UCSD-AML1 (cell line): ENCODE data around the gene TGFB2.

Experiments used
- DNase-seq: peaks from one replicate; lab custom pipeline; 2025; ENCODE audit not compliant: unreplicated experiment; lab: John Stamatoyannopoulos, UW

TGFB2 gene

DNA sequence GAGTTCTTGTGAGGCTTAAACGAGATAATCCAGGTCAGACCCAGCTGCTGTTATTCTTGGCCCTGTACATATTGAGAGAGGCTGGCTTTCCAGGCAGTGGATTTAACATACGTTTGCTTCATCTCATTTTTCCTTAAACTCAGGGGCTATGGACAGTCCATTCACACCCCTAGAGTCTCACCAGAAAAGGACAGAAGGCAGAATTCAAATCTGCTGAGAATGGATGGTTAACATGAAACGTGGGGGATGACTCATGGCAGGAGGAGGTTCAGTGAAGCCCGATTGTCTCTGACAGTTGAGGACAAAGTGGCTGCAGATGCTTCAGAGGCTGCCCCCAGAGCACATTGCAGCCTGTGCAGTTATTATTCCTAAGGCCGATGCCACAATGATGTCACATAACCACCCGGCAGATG lies 39.5 kb downstream of the TGFB2 start:
- no peak for DNase-seq

DNA sequence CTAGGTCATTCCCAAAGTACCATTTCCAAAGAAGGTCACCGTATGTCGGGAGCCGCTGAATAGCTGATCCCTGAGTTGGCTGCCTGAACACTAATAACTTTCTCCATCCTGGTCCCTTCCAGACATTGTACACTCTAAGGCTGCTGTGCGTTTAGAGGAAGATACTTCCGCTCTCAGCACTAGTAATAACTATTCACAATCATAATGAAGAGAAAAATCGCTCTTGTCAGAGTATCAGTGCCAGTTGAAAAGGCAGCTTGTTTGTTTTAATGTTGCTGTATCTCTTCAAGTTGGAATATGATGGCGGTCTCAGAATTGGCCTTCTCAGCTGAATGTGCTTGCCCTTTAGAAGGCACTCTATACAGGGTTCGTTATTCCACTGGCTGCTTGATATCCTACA lies 43.5 kb downstream of the TGFB2 start:
- no peak for DNase-seq

DNA sequence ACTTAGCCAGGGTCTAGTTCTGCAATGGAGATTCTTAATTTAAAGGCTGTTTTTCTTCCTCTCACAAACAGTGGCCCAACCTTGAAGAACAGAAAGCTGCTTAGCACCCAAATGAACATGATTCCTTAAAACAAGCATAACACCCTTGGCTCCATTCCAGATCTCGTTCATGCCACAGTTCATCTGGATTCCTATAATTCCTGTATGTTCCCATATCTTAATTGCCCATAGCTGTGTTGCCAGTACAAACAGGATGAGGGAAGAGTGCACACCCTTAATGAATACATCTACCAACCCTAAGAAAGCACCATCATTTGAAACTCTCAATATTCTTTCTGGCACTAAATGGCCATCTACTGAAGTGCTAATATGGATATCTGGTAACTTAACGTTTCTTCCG lies 45.5 kb downstream of the TGFB2 start:
- DNase-seq = no peak

DNA sequence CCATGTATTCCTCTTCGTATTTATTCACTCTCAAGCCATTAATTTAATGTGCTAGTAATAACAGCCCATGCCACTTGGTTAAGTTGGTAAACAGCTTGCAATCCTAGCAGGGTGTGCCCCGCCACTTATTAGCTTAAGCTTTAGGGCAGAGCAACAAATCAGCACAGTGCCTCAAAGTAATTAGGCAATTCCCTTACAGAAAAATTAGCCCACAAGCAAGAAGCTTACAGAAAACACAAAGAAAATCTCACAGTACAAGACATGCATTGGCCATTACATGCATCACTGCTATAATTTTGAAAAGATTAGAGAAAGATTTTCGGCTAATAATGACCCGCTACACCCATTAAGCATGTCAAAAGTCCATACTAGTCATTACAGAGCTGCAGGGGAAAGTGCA lies 47.6 kb downstream of the TGFB2 start:
- no peak for DNase-seq

DNA sequence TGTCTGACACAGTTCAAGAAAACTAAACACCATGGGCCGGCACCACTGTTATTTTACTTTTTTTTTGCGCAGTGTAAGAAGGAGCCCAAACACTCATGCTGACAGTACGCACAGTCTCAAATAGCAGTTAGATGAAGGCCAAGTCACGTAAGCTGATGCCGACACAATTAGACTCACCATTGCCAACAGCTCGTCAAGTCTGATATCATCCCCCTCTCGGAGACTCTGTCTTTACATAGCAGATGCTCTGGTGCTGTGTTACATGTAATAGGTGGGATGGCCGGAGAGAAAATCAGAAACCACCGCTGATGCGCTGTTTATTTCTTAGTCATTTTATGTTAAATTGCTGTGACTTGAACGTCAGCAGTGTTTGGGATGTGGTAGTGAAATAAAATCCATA lies 49.3 kb downstream of the TGFB2 start:
- DNase-seq = no peak

DNA sequence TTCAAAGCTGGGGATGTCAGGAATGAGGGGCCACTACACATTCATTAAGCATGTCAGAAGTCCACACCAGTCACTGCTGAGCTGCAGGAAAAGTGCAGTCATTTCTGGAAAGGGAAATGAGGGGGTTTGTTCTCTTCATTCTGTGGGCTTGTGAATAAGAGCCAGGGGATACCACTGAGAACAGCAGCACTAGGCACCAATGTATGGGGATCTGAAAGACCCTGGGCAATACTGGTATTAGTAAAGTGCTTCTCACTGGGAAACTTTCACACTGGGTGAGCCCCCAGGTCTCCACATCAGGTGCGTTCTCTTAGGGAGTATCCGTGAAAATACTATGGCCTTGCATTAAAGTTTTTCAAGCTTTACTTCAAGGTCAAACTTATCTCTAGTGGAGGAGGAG lies 49.9 kb downstream of the TGFB2 start:
- no peak for DNase-seq

DNA sequence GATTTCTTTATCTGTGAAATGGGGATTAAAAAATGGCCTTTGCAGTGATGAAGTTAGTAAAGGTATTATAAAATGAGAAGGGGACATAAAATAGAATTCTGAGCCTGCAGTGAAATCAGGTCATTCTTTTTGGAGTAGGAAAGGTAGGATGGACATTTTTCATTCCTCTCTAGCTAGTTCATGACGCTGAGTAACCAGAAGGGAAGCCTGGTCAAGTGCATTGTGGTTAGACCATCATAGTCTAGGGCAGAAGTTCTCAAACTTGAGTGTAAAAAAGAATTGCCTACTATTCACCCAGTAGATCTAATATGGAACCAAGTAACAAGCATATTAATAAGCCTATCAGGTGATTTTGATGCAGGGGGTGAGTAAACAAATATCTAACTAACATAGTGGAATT lies 50.8 kb downstream of the TGFB2 start:
- no peak for DNase-seq

DNA sequence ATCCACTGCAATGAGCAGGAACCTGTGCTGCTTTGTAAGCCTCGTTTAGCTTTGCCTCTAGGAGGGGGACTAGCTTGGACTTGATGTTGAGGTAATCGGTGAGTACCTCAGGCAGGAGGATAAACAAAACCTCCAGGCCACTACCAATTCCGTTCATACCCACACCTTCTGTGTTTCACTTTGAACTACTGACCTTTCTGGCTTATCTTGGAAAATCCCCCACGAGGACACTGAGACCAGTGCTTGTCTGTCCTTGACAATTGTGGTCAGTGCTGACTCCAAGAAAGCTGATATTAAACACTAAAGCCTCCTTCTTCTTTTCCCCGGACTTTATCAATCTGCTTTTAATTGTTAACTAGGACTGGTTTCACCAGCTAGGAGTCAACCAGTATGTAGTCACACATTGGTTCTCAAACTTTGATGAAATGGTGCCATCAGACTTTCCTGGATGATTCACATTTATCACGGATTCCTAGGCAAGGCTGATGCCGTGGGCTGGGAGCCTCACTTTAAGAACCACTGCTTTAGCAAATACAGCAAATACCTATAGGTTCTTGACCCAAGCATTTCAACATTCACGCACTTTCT lies 52.7 kb downstream of the TGFB2 start:
- DNase-seq = no peak

DNA sequence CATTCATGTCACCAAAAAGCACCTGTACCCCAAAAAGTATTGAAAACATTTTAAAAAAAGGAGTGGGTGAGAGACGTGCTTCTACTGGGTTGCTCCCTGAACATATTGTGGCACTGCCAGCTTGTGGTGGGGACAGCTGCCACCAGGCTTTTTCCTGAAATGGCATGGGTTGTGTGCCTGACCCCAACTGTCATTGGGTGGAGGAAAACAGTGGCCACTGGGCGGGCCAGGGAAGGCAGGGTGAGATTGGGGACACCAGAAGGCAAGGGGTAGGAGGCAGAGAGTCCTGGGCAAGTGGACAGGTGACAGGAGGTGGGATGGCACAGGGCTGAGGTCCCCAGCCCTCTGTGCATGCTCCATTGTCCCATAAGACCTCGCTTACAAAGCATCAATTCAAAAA lies 55.5 kb downstream of the TGFB2 start:
- no peak for DNase-seq

DNA sequence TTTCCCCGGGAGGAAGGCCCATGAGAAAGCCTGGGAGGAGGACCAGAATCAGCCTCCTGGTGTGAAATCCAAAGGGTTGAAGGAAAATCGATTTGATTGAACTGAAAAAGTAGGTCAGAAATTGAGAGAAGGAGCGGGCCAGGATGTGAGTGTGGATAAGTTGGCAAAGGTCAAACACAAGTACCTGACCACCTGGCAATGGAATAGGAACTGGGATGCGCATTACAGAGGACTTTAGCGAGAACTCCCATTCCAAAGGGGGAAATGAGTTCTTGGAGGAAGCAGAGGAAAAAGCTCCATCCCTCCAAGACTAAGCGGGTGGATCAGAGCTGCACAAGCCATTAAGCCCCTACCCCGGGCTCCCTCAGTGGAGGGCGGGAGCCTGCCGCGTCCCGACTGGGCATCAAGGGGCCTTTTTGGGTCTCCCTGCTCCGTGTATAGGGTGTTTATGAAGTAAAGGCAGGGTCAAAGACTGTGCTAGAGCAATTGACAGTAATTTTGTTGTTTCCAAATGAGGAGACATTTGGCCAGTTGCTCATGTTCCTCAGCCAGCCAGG lies 56.4 kb downstream of the TGFB2 start:
- DNase-seq = no peak

DNA sequence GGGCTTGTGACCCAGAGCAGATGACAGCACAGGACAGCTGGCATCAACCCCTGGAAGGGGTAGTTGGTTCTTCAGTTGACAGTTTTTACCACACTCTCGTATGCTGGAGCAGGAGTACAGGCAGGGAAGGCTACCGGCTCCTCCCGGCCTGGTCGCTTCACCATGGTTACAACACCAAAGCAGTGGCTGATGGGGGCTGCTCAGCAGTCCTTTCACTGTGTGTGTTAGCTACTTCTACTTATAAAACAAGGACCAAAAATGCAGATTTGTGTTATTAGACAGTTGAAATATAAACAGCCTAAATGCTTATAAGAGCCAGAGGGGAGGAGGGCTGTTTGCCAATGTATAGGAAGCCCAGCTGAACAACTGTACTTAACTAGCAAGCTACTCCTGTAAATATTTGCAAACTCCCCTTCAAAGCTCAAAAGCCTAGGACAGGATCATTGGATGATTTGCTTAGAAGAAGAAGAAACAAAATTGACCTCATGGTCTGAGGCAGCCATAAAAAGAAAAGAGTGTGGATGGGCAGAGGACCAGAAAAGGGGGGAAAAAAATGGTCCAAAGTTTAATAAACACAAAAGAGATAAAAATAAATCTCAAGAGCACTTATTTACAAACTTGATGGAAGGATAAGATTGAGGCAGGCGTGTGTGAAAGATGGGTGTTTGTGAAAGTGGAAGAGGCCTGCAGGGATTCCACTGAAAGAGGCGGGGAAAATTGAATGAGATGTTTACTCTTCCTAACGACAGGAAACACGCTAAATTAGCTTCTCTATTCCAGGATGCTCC lies 57.1 kb downstream of the TGFB2 start:
- DNase-seq = no peak

DNA sequence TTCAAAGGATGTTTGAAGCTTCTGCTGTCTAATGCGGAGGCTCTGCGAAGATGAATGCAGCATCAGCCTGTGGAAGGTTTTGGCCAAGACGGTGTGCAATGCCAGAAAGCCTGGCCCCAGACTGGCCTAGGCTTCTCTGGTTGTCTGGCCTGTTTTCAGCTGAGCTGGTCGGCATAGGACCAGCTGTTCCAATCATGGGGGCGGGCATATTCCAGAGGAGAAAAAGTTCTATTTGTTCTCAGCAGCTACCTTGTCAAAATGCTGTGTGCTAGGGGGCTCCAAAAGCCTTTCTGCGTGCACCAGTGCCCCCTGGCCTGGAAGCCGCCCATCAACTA lies 57.6 kb downstream of the TGFB2 start:
- no peak for DNase-seq

DNA sequence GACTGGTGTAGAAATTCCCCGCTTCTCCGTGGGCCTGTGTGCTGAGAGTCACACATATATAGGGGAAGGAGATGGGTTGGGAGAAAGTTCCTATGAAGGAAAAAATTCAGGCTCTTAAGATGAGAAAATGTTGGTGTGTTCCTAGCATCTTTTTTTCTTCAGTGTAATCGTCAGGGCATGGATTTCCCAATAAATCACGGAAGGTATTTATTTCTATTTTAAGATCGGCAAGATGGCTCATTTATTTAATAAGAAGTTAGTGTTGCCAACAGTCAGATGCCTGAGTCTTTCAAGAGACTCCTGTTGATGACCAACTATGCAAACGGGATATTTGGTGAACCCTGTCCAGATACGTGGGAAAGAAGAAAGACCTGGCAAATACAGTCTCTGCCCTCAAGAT lies 58.2 kb downstream of the TGFB2 start:
- DNase-seq = no peak

DNA sequence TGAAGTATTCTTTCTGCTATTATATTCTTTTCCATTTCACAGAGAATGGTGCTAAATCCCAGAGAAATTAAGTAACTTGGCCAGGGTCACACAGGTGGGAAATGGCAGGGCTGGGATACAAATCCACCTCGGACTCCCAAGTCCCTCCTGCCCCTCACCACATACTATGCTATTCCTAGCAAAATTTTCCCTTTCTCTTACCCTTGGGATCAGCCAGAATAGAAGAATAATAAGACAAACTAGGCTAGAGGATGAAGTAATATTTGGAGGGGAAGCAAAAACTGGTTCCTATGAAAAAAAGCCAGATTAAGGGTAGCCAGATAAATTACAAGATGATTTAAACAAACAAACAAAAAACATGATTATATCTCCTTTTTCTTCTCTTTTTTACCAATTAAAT lies 62.5 kb downstream of the TGFB2 start:
- DNase-seq = no peak

DNA sequence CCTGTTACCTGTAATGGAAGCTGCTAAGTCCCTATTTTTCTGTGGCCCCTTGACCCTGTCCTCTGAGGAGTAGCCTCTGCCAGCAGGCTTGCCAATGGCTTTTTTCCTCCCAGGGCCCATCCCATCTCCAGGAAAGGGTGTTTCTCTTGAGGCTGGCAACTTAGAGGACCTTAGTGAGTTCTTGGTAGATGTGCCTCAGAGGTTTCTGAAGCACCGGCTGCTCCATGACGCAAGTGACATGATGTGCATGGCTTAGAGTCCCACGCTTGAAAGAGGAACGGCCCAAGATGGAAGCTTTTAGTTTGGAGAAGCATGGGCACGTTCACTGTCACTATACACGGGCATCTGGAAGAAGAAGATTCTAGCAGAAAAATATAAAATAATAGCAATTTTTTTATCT lies 63.0 kb downstream of the TGFB2 start:
- no peak for DNase-seq

DNA sequence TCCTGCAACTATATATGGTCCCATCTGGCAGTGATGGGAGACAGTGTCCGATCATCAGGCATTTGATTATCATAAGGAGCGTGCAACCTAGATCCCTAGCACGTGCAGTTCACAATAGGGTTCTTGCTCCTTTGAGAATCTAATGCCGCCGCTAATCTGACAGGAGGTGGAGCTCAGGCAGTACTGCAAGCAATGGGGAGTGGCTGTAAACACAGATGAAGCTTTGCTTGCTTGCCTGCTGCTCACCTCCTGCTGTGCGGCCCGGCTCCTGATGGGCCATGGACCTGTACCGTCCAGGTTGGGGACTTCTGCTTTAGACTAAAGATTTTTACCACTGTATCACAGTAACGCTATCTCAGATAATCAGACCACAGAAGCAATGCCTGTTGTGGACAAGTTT lies 63.8 kb downstream of the TGFB2 start:
- no peak for DNase-seq

DNA sequence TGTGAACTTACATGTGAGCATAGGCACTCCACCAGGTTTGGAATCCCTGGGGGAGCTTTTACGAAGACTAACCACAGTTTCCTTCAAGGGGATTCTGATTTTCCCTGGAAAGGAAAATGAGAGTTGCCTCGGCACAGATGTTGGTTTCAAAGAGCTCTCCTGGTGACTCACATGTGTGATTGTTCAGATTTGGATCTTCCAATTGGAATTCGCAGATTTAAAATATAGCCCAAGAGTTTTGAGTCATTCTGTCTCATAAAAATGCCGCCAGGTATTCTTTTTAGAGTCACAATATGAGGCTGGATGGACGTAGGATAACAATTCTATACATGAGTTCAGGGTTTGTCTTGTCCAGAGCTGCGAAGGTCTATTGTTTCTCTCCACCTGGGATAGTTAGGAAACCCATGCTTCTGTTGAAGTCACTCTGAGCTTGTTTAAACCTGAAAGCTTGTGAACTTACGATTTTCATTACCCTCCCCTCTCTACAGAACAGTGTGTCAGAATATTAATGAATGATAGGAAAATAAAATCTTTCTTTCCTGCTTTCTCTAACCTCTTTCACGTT lies 64.9 kb downstream of the TGFB2 start:
- DNase-seq = no peak

DNA sequence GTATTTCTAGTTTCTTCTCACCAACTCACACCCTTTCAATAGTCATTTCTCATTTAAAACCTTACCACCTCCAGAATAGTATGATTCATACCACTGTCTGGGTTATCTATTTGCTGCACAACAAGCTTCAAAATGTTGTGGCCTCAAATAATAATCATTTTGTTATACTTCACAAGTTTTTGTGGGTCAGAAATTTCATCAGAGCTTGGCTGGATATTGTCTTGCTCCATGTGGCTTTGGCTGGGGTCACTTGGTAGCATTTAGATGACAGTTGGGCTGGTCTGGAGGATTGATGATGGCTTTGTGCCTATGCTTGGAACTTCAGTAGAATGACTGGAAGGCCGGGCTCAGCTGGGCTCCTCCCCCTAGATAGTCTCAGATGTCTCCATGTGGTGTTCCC lies 66.0 kb downstream of the TGFB2 start:
- DNase-seq = no peak

DNA sequence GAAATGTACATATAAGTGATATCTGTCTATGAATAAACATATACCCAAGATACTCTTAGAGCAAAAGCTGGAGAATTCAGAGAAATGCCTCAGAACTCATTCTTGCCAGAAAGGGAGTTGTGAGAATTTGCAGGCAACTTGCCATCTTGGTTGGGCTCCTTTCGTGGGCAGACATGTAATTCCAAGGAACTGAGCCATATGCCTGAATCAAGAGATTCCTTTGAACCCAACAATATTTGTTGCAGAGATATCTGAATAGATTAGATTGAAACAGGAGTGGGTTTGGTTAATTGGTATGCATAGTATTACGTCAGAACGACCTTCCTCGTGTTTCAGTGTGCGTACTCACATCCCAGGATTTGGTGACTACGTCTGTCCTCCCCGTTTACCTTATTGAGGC lies 67.0 kb downstream of the TGFB2 start:
- no peak for DNase-seq

DNA sequence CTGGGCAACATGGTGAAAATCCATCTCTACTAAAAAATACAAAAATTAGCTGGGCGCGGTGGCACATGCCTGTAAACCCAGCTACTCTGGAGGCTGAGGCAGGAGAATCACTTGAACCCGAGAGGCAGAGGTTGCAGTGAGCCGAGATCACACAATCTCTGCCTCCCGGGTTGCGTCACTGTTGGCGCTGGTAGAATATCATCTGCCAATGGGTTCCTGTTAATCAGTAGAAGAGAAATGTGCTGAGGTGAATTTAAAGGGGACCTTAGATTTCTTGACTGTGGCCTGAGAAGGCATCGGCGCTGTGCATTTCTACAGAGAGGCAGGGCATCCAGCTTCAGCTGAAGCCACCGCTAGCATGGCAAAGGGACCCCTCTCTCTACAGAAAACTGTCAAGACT lies 68.0 kb downstream of the TGFB2 start:
- DNase-seq = no peak

DNA sequence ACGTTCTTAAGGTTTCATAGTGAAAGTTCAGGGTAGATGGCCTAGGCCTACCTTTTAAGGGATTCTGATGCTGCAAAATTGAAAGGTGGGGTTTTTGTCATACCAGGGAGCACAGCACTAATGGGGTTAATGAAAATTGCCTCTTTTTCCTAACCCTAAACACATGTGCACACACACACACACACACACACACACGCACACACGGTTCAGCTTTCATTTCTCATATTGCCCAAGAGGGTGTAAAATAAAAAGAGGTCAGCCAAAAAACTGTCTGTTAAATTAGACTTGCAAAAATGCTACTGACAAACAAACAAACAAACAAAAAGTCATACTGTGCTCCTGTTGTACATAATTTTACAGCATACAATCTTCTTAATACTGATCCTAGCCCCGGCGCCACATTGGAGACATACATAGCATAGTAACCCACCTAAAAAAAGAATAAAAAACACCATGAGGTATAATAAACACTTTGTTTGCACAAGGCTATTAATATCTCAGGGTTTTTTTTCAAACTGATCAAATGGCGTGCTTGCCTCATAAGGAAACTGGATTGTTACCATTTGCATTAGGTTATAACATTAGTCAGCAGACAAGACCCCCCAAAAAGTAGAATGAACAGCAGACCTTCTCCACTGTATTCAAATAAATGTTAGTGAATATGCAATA lies 69.1 kb downstream of the TGFB2 start:
- DNase-seq = no peak

DNA sequence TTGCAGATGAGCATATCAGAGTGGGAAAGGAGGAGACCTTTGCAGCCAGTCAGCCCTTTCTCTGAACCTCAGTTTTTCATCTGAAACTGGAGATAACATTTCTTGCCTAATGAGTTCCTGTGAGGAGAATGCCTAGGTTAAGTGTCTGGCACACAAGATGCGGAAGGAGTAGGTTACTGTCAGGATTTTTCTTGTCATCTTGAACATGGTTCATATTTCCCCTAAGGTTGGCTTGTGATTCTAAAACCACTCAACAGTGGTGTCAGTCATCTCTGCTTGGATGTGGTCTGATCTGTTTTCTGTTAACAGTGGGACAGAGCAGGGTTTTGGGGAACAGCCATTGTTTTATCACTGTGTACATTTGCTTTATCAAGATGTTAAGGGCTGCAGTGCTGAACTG lies 70.6 kb downstream of the TGFB2 start:
- no peak for DNase-seq
